ENCODE results near the gene ADPRH. TPM values are rescaled to one million over a fixed set of nuclear protein-coding genes. Genes with fewer than 3 reads are reported as not detected.

Gene ADPRH
- total and polyA plus RNA-seq, 2 of the 4 experiments (the other 2 are of a cell fraction), result under 0.01 to 0.12 TPM

- BruUV-seq (replicated peaks), result no TSS peak
- in situ Hi-C loops (cut with MboI; ENCODE audit: low sequenced_read_pairs) (no loop called here), dilution Hi-C loops (cut with HindIII; ENCODE audit: low sequenced_read_pairs, unreplicated experiment) (no loop called here), intact Hi-C loops (cut with micrococcal nuclease) (no loop called here)
- Histone ChIP-seq H2BK120ac (ENCODE audit: low read depth, low read length) (no peak overlapping the region), H3K9me1 (ENCODE audit: insufficient read depth, low read length) (no peaks in the 10 kb centered on the region), H3K56ac (ENCODE audit: extremely low read depth, insufficient read depth, low read length) (no peak overlapping the region), H3K4me1 (ENCODE audit: control insufficient read depth, insufficient read depth, low read length) (no peaks in the 10 kb centered on the region), H2BK15ac (ENCODE audit: low read depth, low read length) (no peak overlapping the region), H2AK5ac (ENCODE audit: low read depth, low read length) (no peak overlapping the region), H3K23ac (ENCODE audit: low read depth, low read length) (no peak overlapping the region), H2BK20ac (ENCODE audit: low read depth, low read length) (no peak overlapping the region), H3K4ac (ENCODE audit: low read depth, low read length) (no peak overlapping the region), H3K9ac (ENCODE audit: low read depth, low read length) (no peak overlapping the region), H3K18ac (ENCODE audit: low read depth, low read length) (no peak overlapping the region), H2AK9ac (replicated peaks; ENCODE audit: low read depth, low read length, poor library complexity) (no peak overlapping the region), H3K4me2 (ENCODE audit: low read depth, low read length) (no peak overlapping the region), H3K79me1 (ENCODE audit: low read depth in 1 of 2, low read length in 2 of 2) (no peaks in the 10 kb centered on the region), H3K4me3 (ENCODE audit: insufficient read depth, low read depth, low read length) (no peak overlapping the region), H3K9me3 (ENCODE audit: control insufficient read depth, insufficient read depth, low read length) (no peaks in the 10 kb centered on the region), H4K91ac (ENCODE audit: insufficient read depth, low read depth, low read length) (no peak overlapping the region), H3K27ac (ENCODE audit: insufficient read depth, low read length) (no peak overlapping the region), H4K5ac (ENCODE audit: low read depth, low read length) (no peak overlapping the region), H3K27me3 (ENCODE audit: control insufficient read depth, insufficient read depth, low read length) (peaks cover 10% of the 10 kb centered on the region), H4K20me1 (ENCODE audit: insufficient read depth, low read length) (no peaks in the 10 kb centered on the region), H4K8ac (ENCODE audit: low read depth in 2 of 2, low read length in 2 of 2) (no peak overlapping the region), H2BK5ac (ENCODE audit: low read depth, low read length, poor library complexity, severe bottlenecking) (no peak overlapping the region), H3K36me3 (ENCODE audit: control insufficient read depth, insufficient read depth, low read length) (no peaks in the 10 kb centered on the region), H3K14ac (replicated peaks; ENCODE audit: low read depth, low read length) (no peak overlapping the region), H2AFZ (replicated peaks; ENCODE audit: low read length, poor library complexity) (no peak overlapping the region)
- ATAC-seq (ENCODE audit: low read depth) (no peak), DNase-seq (no peak)
- TF ChIP-seq RAD21 (IDR thresholded peaks at IDR 0.05; ENCODE audit: low read length), result no peak
- TF ChIP-seq ELK1 (IDR thresholded peaks at IDR 0.05; ENCODE audit: borderline replicate concordance, low read depth, low read length), result no peak
- TF ChIP-seq USF2 (IDR thresholded peaks at IDR 0.05; ENCODE audit: low read depth, low read length), result no peak
- TF ChIP-seq FOS (IDR thresholded peaks at IDR 0.05; ENCODE audit: low read depth, low read length), result no peak
- no peak for TF ChIP-seq MAZ (IDR thresholded peaks at IDR 0.05; ENCODE audit: borderline replicate concordance, low read depth, low read length)
- no peak for TF ChIP-seq MXI1 (IDR thresholded peaks at IDR 0.05; ENCODE audit: borderline replicate concordance, low read depth, low read length)
- no peak for TF ChIP-seq POLR2A (IDR thresholded peaks at IDR 0.05; ENCODE audit: low read depth, low read length)
- ChIA-PET POLR2A (ENCODE audit: unreplicated experiment) (no interaction called here), CTCF (no interaction called here)
- WGBS, 2 experiments (ENCODE audit: extremely low coverage in 2 of 2, insufficient read length in 1 of 2), result no CpG with 5 or more reads among the region's 6 CpGs
Measured at GRCh38 chr3:119608405-119609000, 29.2 kb downstream of the ADPRH start.
